ENCODE measurements around the gene UTP4. TPM values are rescaled to one million over a fixed set of nuclear protein-coding genes. Genes with fewer than 3 reads are reported as not detected.

UTP4 gene
- polyA plus RNA-seq, 1 experiment, result 54.2 TPM

GRCh38 chr16:69187446-69188235, 55.2 kb downstream of the UTP4 start:
- Histone ChIP-seq H3K27me3 (ENCODE audit: control insufficient read depth, insufficient read depth, low read length) (no peaks in the 10 kb centered on the region), H3K4me3 (ENCODE audit: low read depth, low read length) (peak overlapping the region; percentile 77), H3K9me3 (ENCODE audit: control insufficient read depth, insufficient read depth, low read length) (no peaks in the 10 kb centered on the region), H3K27ac (ENCODE audit: low read depth, low read length) (peak overlapping the region; percentile 49)
- DNase-seq (ENCODE audit: low read depth, low spot score), result no peak
- TF ChIP-seq CTCF (IDR thresholded peaks at IDR 0.05; ENCODE audit: low read depth, low read length), result no peak
- CTCF ChIA-PET, result interaction anchor here (0.6 to 4.4 kb wide), 7 partner anchors 21 to 99 kb away, joined by 3 to 26 read pairs (median 4); no protein-coding TSS in a partner anchor
- POLR2A ChIA-PET, result interaction anchor here (0.6 to 1.8 kb wide), 12 partner anchors 8 to 142 kb away, joined by 3 to 12 read pairs (median 4); partner anchors contain the start of gene PDF

GRCh38 chr16:69188236-69188549, 55.7 kb downstream of the UTP4 start:
- no peaks in the 10 kb centered on the region for H3K9me3 ChIP-seq (ENCODE audit: control insufficient read depth, insufficient read depth, low read length)
- ChIA-PET CTCF (interaction anchor here (0.6 to 4.4 kb wide), 4 partner anchors 25 to 99 kb away, joined by 3 to 26 read pairs (median 4); no protein-coding TSS in a partner anchor), POLR2A (interaction anchor here (0.6 to 1.8 kb wide), 8 partner anchors 9 to 100 kb away, joined by 3 to 12 read pairs (median 4); no protein-coding TSS in a partner anchor)
- H3K4me3 ChIP-seq (ENCODE audit: low read depth, low read length), result peak overlapping the region; percentile 77
- TF ChIP-seq CTCF (IDR thresholded peaks at IDR 0.05; ENCODE audit: low read depth, low read length), result no peak
- no peaks in the 10 kb centered on the region for H3K27me3 ChIP-seq (ENCODE audit: control insufficient read depth, insufficient read depth, low read length)
- DNase-seq (ENCODE audit: low read depth, low spot score), result no peak
- H3K27ac ChIP-seq (ENCODE audit: low read depth, low read length), result peak overlapping the region; percentile 40

- Histone ChIP-seq H3K27me3 (ENCODE audit: control insufficient read depth, insufficient read depth, low read length) (no peaks in the 10 kb centered on the region), H3K9me3 (ENCODE audit: control insufficient read depth, insufficient read depth, low read length) (no peaks in the 10 kb centered on the region), H3K27ac (ENCODE audit: low read depth, low read length) (peak overlapping the region; percentile 52), H3K4me3 (ENCODE audit: low read depth, low read length) (peak overlapping the region; percentile 77)
- ChIA-PET CTCF (interaction anchor here (0.6 to 4.4 kb wide), 3 partner anchors 25 to 98 kb away, joined by 3 to 26 read pairs (median 4); no protein-coding TSS in a partner anchor), POLR2A (interaction anchor here (0.5 to 1.5 kb wide), 3 partner anchors 12 to 25 kb away, joined by 3 to 5 read pairs (median 4); no protein-coding TSS in a partner anchor)
- DNase-seq (ENCODE audit: low read depth, low spot score), result no peak
- no peak for TF ChIP-seq CTCF (IDR thresholded peaks at IDR 0.05; ENCODE audit: low read depth, low read length)
Observed at GRCh38 chr16:69188716-69189115, 56.3 kb downstream of the UTP4 start.

GRCh38 chr16:69190046-69190588, 57.7 kb downstream of the UTP4 start:
- H3K4me3 ChIP-seq (ENCODE audit: low read depth, low read length), result peak overlapping the region; percentile 77
- CTCF ChIA-PET, result interaction anchor here (0.7 to 4.4 kb wide), 3 partner anchors 97 to 136 kb away, joined by 3 to 26 read pairs (median 4); no protein-coding TSS in a partner anchor
- H3K27ac ChIP-seq (ENCODE audit: low read depth, low read length), result no peak overlapping the region
- DNase-seq (ENCODE audit: low read depth, low spot score), result no peak
- POLR2A ChIA-PET, result interaction anchor here (1.7 kb wide), 1 partner anchor 86 kb away, joined by 4 read pairs; no protein-coding TSS in a partner anchor
- no peak for TF ChIP-seq CTCF (IDR thresholded peaks at IDR 0.05; ENCODE audit: low read depth, low read length)
- H3K9me3 ChIP-seq (ENCODE audit: control insufficient read depth, insufficient read depth, low read length), result no peaks in the 10 kb centered on the region
- H3K27me3 ChIP-seq (ENCODE audit: control insufficient read depth, insufficient read depth, low read length), result no peaks in the 10 kb centered on the region

Data from AG04450 (cell line).